Bone marrow (tissue), 2 donors: ENCODE data around the gene ANKRD33B.
"Not testable (repeated sequence)": the region's sequence is repeated elsewhere in the genome, so short reads cannot be mapped to it uniquely, and the experiment has no call there.

Experiments
- DNase-seq, 2 donors: peaks; one replicate each; lab custom pipeline; 2025; lab: John Stamatoyannopoulos, UW

The ANKRD33B gene

DNA sequence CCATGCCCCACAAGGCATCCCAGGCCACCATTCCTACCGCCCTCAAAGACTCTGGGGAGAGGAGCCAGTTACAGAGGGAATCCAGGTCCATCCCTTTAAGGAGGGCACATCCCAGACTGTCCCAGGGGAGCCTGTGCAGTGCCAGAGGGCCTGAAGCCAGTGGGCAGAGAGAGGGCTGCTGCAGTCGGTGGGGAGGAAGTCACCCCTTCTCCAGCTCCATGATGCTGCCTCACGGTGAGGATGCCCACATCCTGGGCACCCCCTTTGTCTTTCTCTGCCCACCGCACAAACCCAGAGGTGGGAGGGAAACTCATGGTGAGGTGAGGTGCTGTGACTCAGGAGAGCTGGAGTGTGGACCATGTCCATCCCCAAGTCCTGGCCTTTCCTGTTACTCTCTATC is 26.2 kb upstream of the ANKRD33B start:
- DNase-seq = no peak

DNA sequence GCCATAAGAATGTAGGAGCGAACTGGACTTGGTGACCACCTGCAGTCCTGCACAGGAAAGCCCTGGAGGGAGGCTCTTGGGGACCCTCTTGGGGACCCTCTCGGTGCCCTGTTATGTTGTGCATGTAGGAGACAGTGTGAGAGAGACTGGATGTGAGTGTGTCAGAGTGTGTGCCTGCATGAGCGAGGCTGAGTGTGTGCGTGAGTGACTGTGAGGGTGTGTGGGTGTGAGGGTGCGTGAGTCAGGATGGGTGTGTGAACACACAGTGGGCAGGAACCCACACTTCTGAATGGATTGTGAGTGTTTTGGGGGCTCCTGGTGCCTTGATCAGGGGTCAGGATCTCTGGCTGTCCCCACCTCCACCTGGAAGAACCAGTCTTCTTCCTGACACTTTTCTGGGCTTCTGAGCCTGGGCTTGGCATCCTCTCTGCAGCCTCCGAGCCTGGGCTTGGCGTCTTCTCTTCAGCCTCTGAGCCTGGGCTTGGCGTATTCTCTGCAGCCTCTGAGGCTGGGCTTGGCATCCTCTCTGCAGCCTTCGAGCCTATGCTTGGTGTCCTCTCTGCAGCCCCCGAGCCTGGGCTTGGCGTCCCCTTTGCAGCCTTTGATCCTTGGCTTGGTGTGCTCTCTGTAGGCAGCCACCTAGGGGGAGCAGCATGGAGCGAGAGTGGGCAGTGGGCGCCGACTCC is 25.6 kb upstream of the ANKRD33B start:
- DNase-seq = no peak

DNA sequence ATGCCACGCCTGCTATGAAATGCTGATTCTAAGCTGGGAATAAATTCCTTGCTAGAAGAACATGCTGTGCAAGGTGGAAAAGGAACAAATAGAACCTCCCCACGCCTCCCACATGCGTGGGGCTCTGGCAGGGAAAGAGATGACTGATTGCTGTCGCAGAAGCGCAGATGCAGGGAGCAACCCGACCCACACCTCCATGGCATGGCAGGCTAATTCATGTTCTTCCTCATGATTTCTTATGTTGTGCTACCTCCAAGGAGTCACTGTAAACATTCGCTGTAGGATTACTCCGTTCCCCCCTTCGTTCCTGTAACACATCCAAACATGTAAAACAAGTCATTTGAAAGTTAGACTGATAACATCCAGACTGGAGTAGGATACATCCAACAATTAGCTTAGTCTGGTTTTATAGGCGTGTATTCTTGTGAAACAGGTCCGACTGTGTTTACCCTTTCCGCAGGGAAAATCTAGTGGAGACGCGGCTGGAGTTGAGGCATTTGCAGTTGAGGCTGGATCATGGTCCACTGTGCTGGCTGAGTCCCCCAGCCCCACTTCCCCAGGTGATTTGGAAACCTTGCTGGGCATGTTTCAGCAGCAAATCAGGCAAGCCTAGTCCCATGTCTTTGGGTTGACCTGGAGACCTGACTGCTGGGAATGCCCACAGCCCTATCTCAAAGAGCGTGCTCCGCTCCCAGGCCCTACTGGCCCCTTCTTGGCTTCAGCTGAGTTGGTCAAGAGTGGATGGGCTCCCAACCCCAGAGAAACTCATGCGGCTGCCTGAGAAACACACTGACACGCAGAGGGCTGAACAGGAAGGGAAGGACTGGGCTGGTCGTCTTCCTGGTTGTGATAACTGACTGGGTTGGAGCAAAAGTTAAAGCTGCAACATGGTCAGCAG is 24.8 kb upstream of the ANKRD33B start:
- no peak for DNase-seq

DNA sequence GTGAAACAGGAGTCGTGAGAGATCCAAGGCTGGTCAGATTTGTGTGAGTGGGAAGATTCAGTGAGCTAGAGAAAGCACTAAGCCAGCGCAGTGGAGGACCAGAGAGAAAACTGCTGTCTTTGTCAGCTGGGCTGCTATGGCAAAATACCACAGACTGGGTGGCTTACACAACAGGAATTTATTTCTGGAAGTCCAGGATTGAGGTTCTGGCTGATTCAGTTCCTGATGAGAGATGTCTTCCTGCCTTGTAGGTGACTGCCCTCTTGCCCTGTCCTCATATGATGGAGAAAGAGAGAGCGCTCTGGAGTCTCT is 24.2 kb upstream of the ANKRD33B start:
- no peak for DNase-seq

DNA sequence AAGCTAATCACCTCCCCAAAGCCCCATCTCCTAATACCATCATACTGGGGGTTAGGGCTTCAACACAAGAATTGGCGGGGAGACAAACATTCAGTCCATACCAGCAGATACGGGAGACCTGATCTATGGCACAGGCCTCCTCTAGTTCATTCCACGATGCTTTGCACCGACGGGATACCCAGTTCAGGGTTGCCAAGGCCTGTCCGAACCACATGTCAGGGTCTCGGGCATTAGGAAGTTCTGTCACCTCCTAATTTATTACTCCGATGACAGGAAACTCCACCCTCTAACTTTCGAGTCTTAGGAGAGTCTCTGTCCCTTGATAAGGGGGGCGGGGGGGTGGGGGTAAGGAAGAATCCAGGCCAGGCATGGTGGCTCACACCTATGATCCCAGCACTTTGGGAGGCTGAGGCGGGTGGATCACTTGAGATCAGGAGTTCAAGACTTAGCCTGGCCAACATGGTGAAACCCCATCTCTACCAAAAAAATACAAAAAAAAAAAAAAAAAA is 23.8 kb upstream of the ANKRD33B start:
- no peak for DNase-seq

DNA sequence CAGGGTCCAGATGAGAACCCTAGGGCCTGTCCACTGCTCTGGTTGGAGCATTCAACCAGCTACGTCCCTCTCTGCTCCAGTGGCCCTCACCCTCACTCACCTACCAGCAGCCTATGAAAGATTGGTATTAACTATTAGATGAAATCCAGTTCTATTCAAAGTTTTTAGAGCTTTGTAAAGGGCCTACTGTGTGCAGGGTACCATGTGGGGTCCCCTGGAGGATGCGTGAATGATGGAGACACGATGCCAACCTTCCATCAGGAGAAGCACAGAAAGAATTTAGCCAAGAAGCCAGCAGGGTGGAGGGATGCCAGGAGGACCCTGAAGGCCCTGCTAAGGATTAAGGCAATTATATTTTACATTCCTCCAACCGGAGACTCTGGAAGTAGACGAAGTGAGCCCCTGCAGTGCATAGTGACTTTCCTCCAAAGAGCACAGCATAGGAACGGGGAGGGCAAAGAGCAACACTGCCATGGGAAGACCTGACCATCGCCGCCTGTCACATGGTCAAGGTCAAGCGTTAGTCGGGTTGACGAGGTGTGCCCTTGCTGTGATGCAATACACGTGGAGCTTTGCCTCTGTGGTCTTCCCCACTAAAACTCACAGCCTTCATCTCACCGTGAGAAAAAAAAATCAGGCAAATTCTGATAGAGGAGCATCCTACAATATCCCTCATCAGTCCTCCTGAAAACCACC is 22.8 kb upstream of the ANKRD33B start:
- no peak for DNase-seq

DNA sequence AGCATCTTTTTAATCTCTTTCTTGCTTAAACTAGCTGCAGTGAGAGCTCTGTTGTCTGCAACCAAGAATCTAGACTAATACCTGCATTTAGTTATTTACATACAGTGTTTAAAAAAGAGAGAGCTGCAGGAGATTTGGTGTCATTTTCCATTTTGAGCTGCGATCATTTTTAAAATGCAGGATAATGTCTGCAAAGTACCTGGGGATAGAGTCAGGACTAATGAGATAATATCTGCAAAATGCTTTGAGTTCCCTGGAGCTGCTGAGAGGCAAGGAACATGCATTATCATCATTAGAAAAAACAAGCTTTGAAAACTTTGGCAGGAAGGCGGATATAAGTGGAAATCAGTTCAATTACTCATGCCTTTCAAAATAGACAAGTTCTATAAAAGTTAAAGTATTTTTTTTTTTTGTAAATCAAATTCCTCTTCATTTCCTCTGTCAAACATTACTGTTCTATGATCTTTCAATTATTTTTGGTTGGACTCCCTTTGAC is 21.8 kb upstream of the ANKRD33B start:
- DNase-seq = no peak

DNA sequence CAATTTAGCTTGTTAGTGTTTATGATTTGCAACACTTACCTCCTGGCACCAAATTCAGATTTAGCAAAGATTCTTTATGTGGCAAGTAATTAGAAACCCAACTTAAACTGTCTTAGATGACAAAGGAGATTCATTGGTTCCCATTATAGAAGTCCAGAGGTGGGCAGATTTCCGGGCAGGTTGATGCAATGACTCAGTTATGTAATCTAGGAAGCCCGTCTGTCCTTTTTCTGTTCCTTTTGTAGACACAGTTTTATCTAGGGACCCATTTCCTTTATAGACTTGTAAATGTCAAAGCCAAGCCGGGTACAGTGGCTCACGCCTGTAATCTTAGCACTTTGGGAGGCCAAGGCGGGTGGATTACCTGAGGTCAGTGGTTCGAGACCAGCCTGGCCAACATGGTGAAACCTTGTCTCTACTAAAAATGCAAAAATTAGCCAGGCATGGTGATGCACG is 20.3 kb upstream of the ANKRD33B start:
- DNase-seq = no peak

DNA sequence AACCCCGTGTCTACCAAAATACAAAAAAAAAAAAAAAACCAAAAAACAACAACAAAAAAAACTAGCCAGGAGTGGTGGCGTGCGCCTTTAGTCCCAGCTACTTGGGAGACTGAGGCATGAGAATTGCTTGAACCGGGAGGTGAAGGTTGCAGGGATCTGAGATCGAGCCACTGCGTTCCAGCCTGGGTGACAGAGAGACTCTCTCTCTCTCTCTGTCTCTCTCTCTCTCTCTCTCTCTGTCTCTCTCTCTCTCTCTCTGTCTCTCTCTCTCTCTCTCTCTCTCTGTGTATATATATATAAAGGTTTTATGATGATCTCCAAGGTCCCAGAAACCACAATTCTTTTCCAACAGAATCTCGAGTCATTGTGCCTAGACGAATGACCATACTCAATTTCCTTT is 18.8 kb upstream of the ANKRD33B start:
- DNase-seq = no peak

DNA sequence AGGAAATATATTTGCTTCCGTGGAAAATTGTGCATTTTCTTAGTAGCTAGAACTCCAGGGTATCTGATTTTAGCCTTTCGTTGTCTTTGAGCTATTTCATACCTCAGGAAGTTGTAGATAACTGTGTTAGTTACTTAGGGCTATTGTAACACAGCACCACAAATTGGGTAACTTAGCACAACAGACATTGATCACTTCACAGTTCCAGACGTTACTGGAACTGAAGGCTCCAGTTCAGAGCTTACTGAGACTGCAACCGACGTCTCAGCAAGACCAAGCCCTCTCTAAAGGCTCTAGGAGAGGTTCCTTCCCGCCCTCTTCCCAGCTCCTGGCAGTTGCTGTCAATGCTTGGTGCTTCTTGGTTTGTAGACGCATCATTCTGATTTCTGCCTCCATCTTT is 17.7 kb upstream of the ANKRD33B start:
- DNase-seq = no peak

DNA sequence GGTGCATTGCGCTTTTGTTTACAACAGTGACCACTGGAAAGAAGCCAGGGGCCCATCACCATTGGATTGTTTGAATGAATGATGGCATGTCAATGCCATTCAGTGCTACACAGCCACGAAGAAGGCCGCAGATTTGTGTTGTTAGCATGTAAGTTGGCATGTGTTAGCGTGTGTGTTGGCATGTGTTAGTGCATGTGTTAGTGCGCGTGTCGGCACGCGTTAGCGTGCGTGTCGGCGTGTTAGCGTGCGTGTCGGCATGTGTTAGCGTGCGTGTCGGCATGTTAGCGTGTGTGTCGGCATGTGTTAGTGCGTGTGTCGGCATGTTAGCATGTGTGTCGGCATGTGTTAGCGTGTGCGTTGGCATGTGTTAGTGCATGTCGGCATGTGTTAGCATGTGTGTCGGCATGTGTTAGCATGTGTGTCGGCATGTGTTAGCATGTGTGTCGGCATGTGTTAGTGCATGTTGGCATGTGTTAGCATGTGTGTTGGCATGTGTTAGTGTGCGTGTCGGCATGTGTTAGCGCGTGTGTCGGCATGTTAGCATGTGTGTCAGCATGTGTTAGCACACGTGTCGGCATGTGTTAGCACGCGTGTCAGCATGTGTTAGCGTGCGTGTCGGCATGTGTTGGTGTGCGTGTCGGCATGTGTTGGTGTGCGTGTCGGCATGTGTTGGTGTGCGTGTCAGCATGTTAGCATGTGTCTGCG is 15.3 kb upstream of the ANKRD33B start:
- no peak for DNase-seq

DNA sequence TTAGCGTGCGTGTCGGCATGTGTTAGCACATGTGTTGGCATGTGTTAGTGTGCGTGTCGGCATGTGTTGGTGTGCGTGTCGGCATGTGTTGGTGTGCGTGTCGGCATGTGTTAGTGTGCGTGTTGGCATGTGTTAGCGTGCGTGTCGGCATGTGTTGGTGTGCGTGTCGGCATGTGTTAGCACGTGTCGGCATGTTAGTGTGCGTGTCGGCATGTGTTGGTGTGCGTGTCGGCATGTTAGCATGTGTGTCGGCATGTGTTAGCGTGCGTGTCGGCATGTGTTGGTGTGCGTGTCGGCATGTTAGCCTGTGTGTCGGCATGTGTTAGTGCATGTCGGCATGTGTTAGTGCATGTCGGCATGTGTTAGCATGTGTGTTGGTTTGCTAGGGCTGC is 14.8 kb upstream of the ANKRD33B start:
- DNase-seq = not testable (repeated sequence)

DNA sequence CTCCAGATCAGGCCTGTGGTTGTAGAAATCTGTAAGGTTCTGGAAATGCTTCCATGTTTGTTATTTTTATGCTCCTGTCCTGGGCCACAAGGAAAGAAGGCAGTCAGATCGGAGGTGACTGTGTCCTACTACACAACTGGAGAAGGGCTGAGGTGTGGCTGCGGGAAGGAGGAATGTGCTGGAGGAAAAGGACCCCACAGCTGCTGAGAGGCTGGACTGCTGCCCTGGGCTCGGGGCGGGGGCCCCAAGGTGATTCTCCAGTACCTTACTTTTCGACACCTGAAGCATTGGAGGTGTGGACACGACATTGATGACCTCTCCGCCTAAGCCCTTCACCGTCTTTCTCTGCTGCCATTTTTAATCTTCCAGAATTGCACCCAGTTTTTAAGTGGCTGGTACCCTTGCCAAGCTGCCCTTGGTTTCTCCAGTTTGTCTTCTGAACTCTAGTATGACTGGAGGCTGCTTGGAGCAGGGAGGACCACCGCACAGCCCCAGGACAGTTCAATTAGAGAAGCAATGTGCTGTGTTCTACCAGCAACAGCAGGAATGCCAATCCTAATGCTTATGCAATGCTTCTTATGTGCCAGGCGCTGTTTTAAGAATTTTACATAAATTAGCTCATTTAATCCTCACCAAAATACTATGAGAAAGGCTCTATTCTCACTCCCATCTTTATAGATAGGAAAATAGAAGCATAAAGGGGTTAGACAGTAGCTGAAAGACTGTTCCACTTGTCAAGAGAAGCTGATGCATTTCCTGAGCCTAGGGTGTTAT is 13.5 kb upstream of the ANKRD33B start:
- no peak for DNase-seq

DNA sequence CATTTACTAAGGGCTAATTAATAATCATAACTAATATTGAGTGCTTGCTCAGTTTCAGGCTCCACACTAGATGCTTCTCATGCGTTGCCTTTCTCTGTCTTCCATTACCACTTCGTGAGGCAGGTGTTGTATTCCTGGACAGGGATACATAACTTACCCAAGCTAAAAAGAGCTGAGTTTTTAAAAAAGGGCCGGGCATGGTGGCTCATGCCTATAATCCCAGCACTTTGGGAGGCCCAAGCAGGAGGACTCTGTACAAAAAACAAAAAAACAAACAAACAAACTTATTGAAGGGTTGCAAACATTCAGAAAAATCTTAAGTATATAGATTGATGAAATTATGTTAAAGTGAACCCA is 12.1 kb upstream of the ANKRD33B start:
- no peak for DNase-seq

DNA sequence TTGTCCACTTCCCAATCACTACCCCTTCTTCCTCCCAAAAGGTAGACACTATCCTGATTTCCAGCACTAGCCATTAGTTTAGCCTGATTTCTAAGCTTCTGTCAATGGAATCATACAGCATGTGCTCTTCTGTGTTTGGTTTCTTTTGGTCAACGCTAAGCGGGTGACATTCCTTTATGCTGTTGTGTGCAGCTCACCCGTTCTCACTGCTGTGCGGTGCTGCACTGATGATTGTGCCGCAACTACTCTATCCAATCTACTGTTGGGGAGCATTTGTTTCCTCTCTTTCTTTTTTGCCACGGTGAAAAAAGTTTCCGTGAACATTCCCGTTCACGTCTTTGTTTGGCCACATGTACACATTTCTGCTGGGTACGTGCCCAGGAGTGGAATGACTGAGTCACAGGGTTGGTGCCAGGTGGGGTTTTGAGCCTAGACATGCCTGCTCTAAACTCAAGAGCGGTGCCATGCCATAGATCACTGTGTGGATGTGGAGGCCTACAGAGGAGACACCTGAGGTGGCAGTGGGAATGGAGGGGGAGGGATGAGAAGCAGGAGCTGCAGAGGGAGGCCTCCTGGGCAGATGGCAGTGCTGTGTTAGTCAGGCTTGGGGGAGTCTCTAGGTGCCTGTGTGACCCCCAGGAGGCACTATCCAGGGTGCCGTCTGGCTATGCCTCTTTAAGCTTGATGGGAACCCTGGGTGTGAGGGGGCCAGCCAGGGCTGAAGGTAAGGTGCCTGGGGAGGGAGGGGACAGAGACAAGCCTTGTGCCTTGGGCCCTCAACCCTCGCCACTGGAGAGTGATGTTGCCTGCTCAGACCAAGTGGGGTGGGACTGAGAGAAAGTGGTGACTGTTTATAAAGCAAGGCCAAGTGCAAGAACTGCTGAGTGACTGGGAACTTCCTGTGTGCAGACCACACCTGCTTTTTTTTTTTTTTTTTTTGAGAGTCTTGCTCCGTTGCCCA is 11.4 kb upstream of the ANKRD33B start:
- no peak for DNase-seq

DNA sequence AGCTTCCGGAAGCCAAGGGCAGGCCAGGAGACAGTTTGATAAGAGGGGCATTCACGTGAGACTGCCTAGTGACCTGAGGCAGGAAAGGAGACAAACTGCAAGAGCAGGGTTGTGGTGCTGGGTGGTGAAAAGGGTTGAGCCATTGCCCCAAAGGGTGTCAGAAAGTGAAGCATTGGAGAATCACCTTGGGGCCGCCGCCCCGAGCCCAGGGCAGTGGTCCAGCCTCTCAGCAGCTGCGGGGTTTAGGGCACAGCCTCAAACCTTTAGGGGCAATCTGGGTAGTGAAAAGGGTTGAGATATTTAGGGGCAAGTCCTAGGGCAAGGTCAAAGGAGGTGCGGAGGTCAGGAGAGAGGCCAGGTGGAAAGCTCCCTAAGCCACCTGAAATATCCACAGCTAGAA is 10.4 kb upstream of the ANKRD33B start:
- no peak for DNase-seq

DNA sequence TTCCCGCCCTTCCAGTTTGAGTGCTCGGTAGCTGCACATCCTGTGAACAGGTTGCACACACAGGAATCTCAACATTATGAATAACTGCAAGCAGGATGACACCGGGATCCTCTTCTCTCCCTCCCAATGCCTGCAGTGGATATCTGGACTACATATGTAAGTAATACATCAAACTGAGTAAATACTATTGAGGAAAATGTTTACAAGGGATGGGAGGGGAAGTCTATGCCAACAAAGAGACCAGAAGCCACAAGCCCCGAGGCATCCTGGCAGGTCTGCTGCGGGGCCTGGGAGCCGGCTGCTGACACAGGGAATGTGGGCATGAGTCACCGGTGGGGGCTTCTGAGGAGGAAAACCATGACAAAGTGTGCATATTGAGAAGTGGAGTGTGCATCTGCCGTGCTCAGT is 8.6 kb upstream of the ANKRD33B start:
- DNase-seq = no peak

DNA sequence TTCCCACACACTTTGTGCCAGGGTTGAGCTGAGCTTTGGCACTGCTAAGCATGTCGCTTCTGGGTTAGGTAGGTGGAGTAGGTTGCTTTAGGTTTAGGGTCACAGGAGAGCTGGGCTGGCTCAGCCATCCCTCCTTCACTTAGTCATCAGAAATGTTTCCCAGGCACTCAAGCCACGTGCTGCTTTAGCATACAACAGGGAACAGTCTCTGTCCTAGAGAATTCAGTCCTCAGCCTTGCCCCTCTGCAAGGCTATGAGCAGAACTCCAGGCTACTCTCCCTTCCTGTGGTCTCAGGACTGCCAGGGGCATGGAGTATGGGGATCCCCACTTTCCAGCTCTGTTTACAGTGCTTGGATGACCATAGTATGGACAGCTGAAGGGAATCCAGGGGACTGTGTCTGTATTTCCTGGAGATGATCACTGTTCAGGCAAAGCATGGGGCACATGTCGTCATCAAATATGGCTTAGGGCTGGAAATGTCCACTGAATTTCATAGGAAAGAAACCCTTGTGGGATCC is 7.5 kb upstream of the ANKRD33B start:
- no peak for DNase-seq

DNA sequence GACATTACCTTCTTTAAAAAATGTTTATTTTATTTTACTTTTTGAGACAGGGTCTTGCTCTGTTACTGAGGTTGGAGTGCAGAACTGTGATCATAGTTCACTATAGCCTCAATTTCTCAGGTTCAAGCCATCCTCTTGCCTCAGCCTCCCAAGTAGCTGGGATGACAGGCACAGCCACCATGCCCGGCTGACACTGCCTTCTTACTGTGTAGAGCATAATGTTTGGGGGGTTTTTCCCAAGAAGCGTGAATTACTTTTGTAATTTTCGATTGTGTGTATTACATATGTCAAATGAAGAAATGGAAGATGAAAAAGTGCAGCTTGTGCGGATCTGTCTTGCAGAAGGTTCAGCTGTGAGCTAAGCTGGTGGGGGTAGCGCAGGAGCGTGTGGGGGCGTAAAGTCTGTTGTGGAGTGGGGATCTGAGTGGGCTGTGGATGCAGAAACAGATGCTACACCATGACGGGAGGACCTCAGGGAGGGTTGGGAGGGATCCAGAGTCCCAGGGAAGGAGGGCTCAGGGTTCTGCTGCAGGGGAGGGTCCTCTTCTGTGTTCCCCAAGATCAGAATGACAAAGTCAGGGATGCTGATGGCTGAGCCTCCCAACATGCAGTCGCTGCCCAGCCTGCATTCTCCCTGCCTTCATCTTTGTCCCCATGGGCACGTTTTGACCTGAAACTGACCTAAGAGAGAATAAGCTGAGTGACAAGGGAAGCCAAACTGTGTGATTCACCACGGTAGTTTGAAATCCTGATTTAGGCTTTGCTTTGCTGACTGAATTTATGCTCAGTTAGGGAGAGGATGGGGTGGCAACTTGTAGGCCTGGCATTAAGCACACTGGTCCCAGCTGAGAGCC is 6.8 kb upstream of the ANKRD33B start:
- DNase-seq = no peak
